ENCODE data around the gene UNC5CL.
"Not testable (repeated sequence)": the region's sequence is repeated elsewhere in the genome, so short reads cannot be mapped to it uniquely, and the experiment has no call there.

The UNC5CL gene

GRCh38 chr6:41021832-41022231 is 17.2 kb downstream of the UNC5CL start:
- DNase-seq (ENCODE audit: insufficient read length, low spot score) (no peak), FAIRE-seq (no peak)
- TF ChIP-seq CTCF (IDR thresholded peaks at IDR 0.05; ENCODE audit: insufficient read depth, missing control alignments), result no peak

GRCh38 chr6:41017663-41018062 is 21.4 kb downstream of the UNC5CL start:
- FAIRE-seq (no peak), DNase-seq (ENCODE audit: insufficient read length, low spot score) (no peak)
- no peak for TF ChIP-seq CTCF (IDR thresholded peaks at IDR 0.05; ENCODE audit: insufficient read depth, missing control alignments)

- not testable (repeated sequence) for DNase-seq (ENCODE audit: insufficient read length, low spot score); FAIRE-seq
Observed at GRCh38 chr6:41015860-41016259, 23.2 kb downstream of the UNC5CL start.

- FAIRE-seq (no peak), DNase-seq (ENCODE audit: insufficient read length, low spot score) (no peak)
- TF ChIP-seq CTCF (IDR thresholded peaks at IDR 0.05; ENCODE audit: insufficient read depth, missing control alignments), result no peak
Observed at GRCh38 chr6:41014780-41015179, 24.2 kb downstream of the UNC5CL start.

- no peak for TF ChIP-seq CTCF (IDR thresholded peaks at IDR 0.05; ENCODE audit: insufficient read depth, missing control alignments)
- DNase-seq (ENCODE audit: insufficient read length, low spot score) (no peak), FAIRE-seq (no peak)
Observed at GRCh38 chr6:41013466-41014153, 25.4 kb downstream of the UNC5CL start.

- TF ChIP-seq CTCF (IDR thresholded peaks at IDR 0.05; ENCODE audit: insufficient read depth, missing control alignments), result no peak
- FAIRE-seq (no peak), DNase-seq (ENCODE audit: insufficient read length, low spot score) (no peak)
Observed at GRCh38 chr6:41011673-41012072, 27.3 kb downstream of the UNC5CL start.

- DNase-seq (ENCODE audit: insufficient read length, low spot score) (no peak), FAIRE-seq (no peak)
- TF ChIP-seq CTCF (IDR thresholded peaks at IDR 0.05; ENCODE audit: insufficient read depth, missing control alignments), result no peak
Observed at GRCh38 chr6:41009669-41010068, 29.4 kb downstream of the UNC5CL start.

- TF ChIP-seq CTCF (IDR thresholded peaks at IDR 0.05; ENCODE audit: insufficient read depth, missing control alignments), result no peak
- DNase-seq (ENCODE audit: insufficient read length, low spot score) (no peak), FAIRE-seq (no peak)
Observed at GRCh38 chr6:41008011-41008410, 31.0 kb downstream of the UNC5CL start.

GRCh38 chr6:41006980-41007379 is 32.0 kb downstream of the UNC5CL start:
- not testable (repeated sequence) for DNase-seq (ENCODE audit: insufficient read length, low spot score); FAIRE-seq
